SU-DHL-6 (cell line): ENCODE measurements around the gene OR9Q1.

Experiments
- CTCF ChIP-seq: fragments of 200-600 bp; sonication (generic); IDR thresholded peaks from one replicate; pipeline ENCODE4 v1.5.1; 2017; ENCODE audit warnings: antibody characterized with exemption, mild to moderate bottlenecking, low read length, moderate library complexity; ENCODE audit not compliant: insufficient read depth, poor library complexity, severe bottlenecking
- EZH2phosphoT487 ChIP-seq: fragments of 200-600 bp; sonication (generic), shearing (Covaris generic); conservative IDR thresholded peaks from 2 replicates; pipeline ENCODE4 v1.6.1; 2018; ENCODE audit warnings: mild to moderate bottlenecking, antibody characterized with exemption, low read length, moderate library complexity, mixed read lengths

- TF ChIP-seq CTCF (no peak), EZH2phosphoT487 (no peak)
These were observed 141.3 kb downstream of the OR9Q1 start for GRCh38 chr11:58164990-58165389.
